IMR-90 (cell line): ENCODE results near the gene RGS16. TPM values are rescaled to one million over a fixed set of nuclear protein-coding genes. Genes with fewer than 3 reads are reported as not detected.

ENCODE experiments used
- ATAC-seq: fragments of 200-7000 bp; cut with Tn5 transposase; 2 replicates; pipeline ENCODE4 v1.9.1; 2020; ENCODE audit warnings: low read depth, mild to moderate bottlenecking, moderate library complexity
- BruUV-seq: library from RNA; stranded (reverse); fragments of 400-500 nt; replicated peaks from 2 replicates; lab custom pipeline; 2021; lab: Mats Ljungman, UMichigan
- CTCF ChIA-PET: fragments of 300-600 bp; formaldehyde crosslinking; extraction: SDS; loops from one replicate; lab custom pipeline; 2021; ENCODE audit warnings: antibody characterized with exemption; lab: Yijun Ruan, JAX
- POLR2A ChIA-PET: fragments of 300-600 bp; sonication (Branson Sonifier 250); formaldehyde crosslinking; loops from one replicate; lab custom pipeline; 2022; ENCODE audit warnings: antibody characterized with exemption; ENCODE audit not compliant: unreplicated experiment; lab: Charles Lee
- DNase-seq: peaks from one replicate; pipeline ENCODE4 v3.0.0; 2013
- H2AFZ ChIP-seq: replicated peaks from 2 replicates; pipeline ENCODE3; 2013; ENCODE audit warnings: low read length, mild to moderate bottlenecking; ENCODE audit not compliant: poor library complexity
- H2AK5ac ChIP-seq: 2 replicates; pipeline ENCODE4 v1.6.1; 2013; ENCODE audit warnings: low read depth, low read length, inconsistent platforms
- H2AK9ac ChIP-seq: replicated peaks from 2 replicates; pipeline ENCODE3; 2013; ENCODE audit warnings: mild to moderate bottlenecking, low read depth, low read length, moderate library complexity; ENCODE audit not compliant: poor library complexity
- H2BK120ac ChIP-seq: 2 replicates; pipeline ENCODE4 v1.6.1; 2013; ENCODE audit warnings: low read depth, low read length, inconsistent platforms
- H2BK15ac ChIP-seq: 3 replicates; pipeline ENCODE4 v1.6.1; 2013; ENCODE audit warnings: low read depth, low read length, inconsistent platforms
- H2BK20ac ChIP-seq: 2 replicates; pipeline ENCODE4 v1.6.1; 2013; ENCODE audit warnings: low read depth, mild to moderate bottlenecking, inconsistent platforms, low read length, moderate library complexity
- H2BK5ac ChIP-seq: 2 replicates; pipeline ENCODE4 v1.6.1; 2013; ENCODE audit warnings: mild to moderate bottlenecking, low read depth, low read length, inconsistent platforms; ENCODE audit not compliant: poor library complexity, severe bottlenecking
- H3K14ac ChIP-seq: replicated peaks from 2 replicates; pipeline ENCODE4 v1.6.1; 2013; ENCODE audit warnings: low read depth, low read length, inconsistent platforms
- H3K18ac ChIP-seq: 2 replicates; pipeline ENCODE4 v1.6.1; 2013; ENCODE audit warnings: low read depth, low read length, control low read depth
- H3K23ac ChIP-seq: 2 replicates; pipeline ENCODE4 v1.6.1; 2013; ENCODE audit warnings: low read depth, low read length, inconsistent platforms
- H3K27ac ChIP-seq: 2 replicates; pipeline ENCODE4 v1.5.1; 2013; ENCODE audit warnings: mild to moderate bottlenecking, control low read depth, low read length; ENCODE audit not compliant: insufficient read depth
- H3K27me3 ChIP-seq: 2 replicates; pipeline ENCODE4 v1.6.1; 2013; ENCODE audit warnings: low read length; ENCODE audit not compliant: control insufficient read depth, insufficient read depth
- H3K36me3 ChIP-seq: 2 replicates; pipeline ENCODE4 v1.6.1; 2013; ENCODE audit warnings: low read length, mixed read lengths; ENCODE audit not compliant: control insufficient read depth, insufficient read depth
- H3K4ac ChIP-seq: 2 replicates; pipeline ENCODE4 v1.6.1; 2013; ENCODE audit warnings: low read depth, low read length, inconsistent platforms
- H3K4me1 ChIP-seq: 2 replicates; pipeline ENCODE4 v1.6.1; 2013; ENCODE audit warnings: low read length, mixed read lengths; ENCODE audit not compliant: control insufficient read depth, insufficient read depth
- H3K4me2 ChIP-seq: 2 replicates; pipeline ENCODE4 v1.6.1; 2013; ENCODE audit warnings: low read depth, mild to moderate bottlenecking, control low read depth, low read length, moderate library complexity
- H3K4me3 ChIP-seq: 2 replicates; pipeline ENCODE4 v1.5.1; 2013; ENCODE audit warnings: low read depth, mild to moderate bottlenecking, control low read depth, low read length, moderate library complexity; ENCODE audit not compliant: insufficient read depth
- H3K56ac ChIP-seq: 2 replicates; pipeline ENCODE4 v1.6.1; 2013; ENCODE audit warnings: low read length, inconsistent platforms; ENCODE audit not compliant: insufficient read depth; ENCODE audit errors: extremely low read depth
- H3K79me1 ChIP-seq, 2 experiments: 2 replicates each; pipeline ENCODE4 v1.6.1; 2013; ENCODE audit warnings: low read length in 2 of 2, inconsistent platforms in 1 of 2, low read depth in 1 of 2
- H3K9ac ChIP-seq: 2 replicates; pipeline ENCODE4 v1.6.1; 2013; ENCODE audit warnings: low read depth, low read length, control low read depth
- H3K9me1 ChIP-seq: 2 replicates; pipeline ENCODE4 v1.6.1; 2013; ENCODE audit warnings: low read length, inconsistent platforms; ENCODE audit not compliant: insufficient read depth
- H3K9me3 ChIP-seq: 2 replicates; pipeline ENCODE4 v1.6.1; 2013; ENCODE audit warnings: low read length; ENCODE audit not compliant: control insufficient read depth, insufficient read depth
- H4K20me1 ChIP-seq: 2 replicates; pipeline ENCODE4 v1.6.1; 2013; ENCODE audit warnings: low read length, inconsistent platforms; ENCODE audit not compliant: insufficient read depth
- H4K5ac ChIP-seq: 2 replicates; pipeline ENCODE4 v1.6.1; 2013; ENCODE audit warnings: mild to moderate bottlenecking, low read depth, low read length, control low read depth
- H4K8ac ChIP-seq, 2 experiments: 2 replicates each; pipeline ENCODE4 v1.6.1; 2013; ENCODE audit warnings: low read depth in 2 of 2, low read length in 2 of 2, control low read depth in 1 of 2, inconsistent platforms in 1 of 2
- H4K91ac ChIP-seq: 2 replicates; pipeline ENCODE4 v1.6.1; 2013; ENCODE audit warnings: low read depth, low read length, inconsistent platforms; ENCODE audit not compliant: insufficient read depth
- BHLHE40 ChIP-seq: fragments of 150-350 bp; IDR thresholded peaks from 2 replicates; pipeline ENCODE4 v1.6.1; 2016; ENCODE audit warnings: mild to moderate bottlenecking, low read depth, low read length
- CEBPB ChIP-seq: IDR thresholded peaks from 2 replicates; pipeline ENCODE4 v1.6.1; 2012; ENCODE audit warnings: low read depth, low read length, improper control_type of control experiment
- CHD1 ChIP-seq: IDR thresholded peaks from 2 replicates; pipeline ENCODE4 v1.6.1; 2012; ENCODE audit warnings: low read depth, low read length, improper control_type of control experiment
- FOS ChIP-seq: fragments of 150-350 bp; IDR thresholded peaks from 2 replicates; pipeline ENCODE4 v1.6.1; 2016; ENCODE audit warnings: low read depth, low read length
- MAFK ChIP-seq: IDR thresholded peaks from 2 replicates; pipeline ENCODE4 v1.6.1; 2012; ENCODE audit warnings: low read depth, low read length, improper control_type of control experiment
- MAZ ChIP-seq: IDR thresholded peaks from 2 replicates; pipeline ENCODE4 v1.6.1; 2012; ENCODE audit warnings: low read depth, mild to moderate bottlenecking, low read length, improper control_type of control experiment, moderate library complexity, borderline replicate concordance
- POLR2A ChIP-seq: IDR thresholded peaks from 2 replicates; pipeline ENCODE4 v1.6.1; 2012; ENCODE audit warnings: mild to moderate bottlenecking, low read depth, low read length
- RFX5 ChIP-seq: IDR thresholded peaks from 2 replicates; pipeline ENCODE4 v1.8.0; 2012; ENCODE audit warnings: low read depth, mild to moderate bottlenecking, low read length, moderate library complexity
- SMC3 ChIP-seq: fragments of 150-350 bp; IDR thresholded peaks from 2 replicates; pipeline ENCODE4 v1.6.1; 2016; ENCODE audit warnings: low read depth, mild to moderate bottlenecking, antibody characterized with exemption, low read length, moderate library complexity
- USF2 ChIP-seq: fragments of 150-350 bp; IDR thresholded peaks from 2 replicates; pipeline ENCODE4 v1.6.1; 2017; ENCODE audit warnings: mild to moderate bottlenecking, antibody characterized with exemption, low read length, low read depth
- WGBS, 2 experiments: methylation state at CpG; one replicate each; pipeline versions ENCODE4 v1.1.5 to v1.1.7; 2013; ENCODE audit warnings: missing lambda C conversion rate in 2 of 2; ENCODE audit not compliant: insufficient read length in 1 of 2; ENCODE audit errors: extremely low coverage in 2 of 2; 5-methylcytosine and 5-hydroxymethylcytosine counted together
- dilution Hi-C: fragments of 300-500 bp; cut with HindIII; formaldehyde crosslinking; loops from one replicate; pipeline ENCODE4 v1.14.3; 2018; ENCODE audit warnings: low sequenced_read_pairs; ENCODE audit not compliant: unreplicated experiment
- in situ Hi-C: fragments of 300-500 bp; cut with MboI; formaldehyde crosslinking; loops from 3 replicates; pipeline ENCODE4 v1.14.3; 2019; ENCODE audit warnings: low sequenced_read_pairs, inconsistent platforms, mixed read lengths
- intact Hi-C: fragments of 100-400 bp; cut with micrococcal nuclease; formaldehyde crosslinking; loops from 2 replicates; pipeline ENCODE4 v1.10.0; 2022
- polyA plus RNA-seq, 3 experiments: library from polyadenylated mRNA; depleted of rRNA; stranded (reverse); fragments of >200 nt; gene quantifications; 2 replicates each; pipeline ENCODE4 v1.2.3, GENCODE V29; 2012; ENCODE audit warnings: low replicate concordance in 1 of 3
- total RNA-seq: library from RNA; depleted of rRNA; stranded (reverse); fragments of >200 nt; gene quantifications from 2 replicates; pipeline ENCODE4 v1.2.3, GENCODE V29; 2012

RGS16 gene
- total and polyA plus RNA-seq, 2 of the 4 experiments (the other 2 are of a cell fraction), result 0.15 to 0.18 TPM

GRCh38 chr1:182564406-182565004, 39.7 kb downstream of the RGS16 start:
- in situ Hi-C loops, result no loop called here
- CTCF ChIA-PET, result no interaction called here

More at GRCh38 chr1:182564406-182565004, 39.7 kb downstream of the RGS16 start:
- H3K14ac ChIP-seq, result no peak overlapping the region
- no peak overlapping the region for H2BK5ac ChIP-seq
- H3K56ac ChIP-seq, result no peak overlapping the region
- H4K5ac ChIP-seq, result no peak overlapping the region
- no peak overlapping the region for H2AK5ac ChIP-seq
- peaks cover 3% of the 10 kb centered on the region; the same call in 1 of the 2 replicates for H3K27me3 ChIP-seq
- no peak overlapping the region for H2BK120ac ChIP-seq
- POLR2A ChIA-PET, result no interaction called here
- TF ChIP-seq BHLHE40 (no peak), CHD1 (no peak), CEBPB (no peak), RFX5 (no peak), FOS (no peak), SMC3 (no peak), USF2 (no peak), POLR2A (no peak), MAZ (no peak), MAFK (no peak)
- dilution Hi-C loops (no loop called here), intact Hi-C loops (no loop called here)
- H3K79me1 ChIP-seq, result no peaks in the 10 kb centered on the region
- H4K8ac ChIP-seq, result no peak overlapping the region
- no peak overlapping the region for H2BK15ac ChIP-seq
- no peak overlapping the region for H2AFZ ChIP-seq
- no peaks in the 10 kb centered on the region for H3K4me1 ChIP-seq
- no peak overlapping the region for H3K23ac ChIP-seq
- H3K18ac ChIP-seq, result no peak overlapping the region
- no peak overlapping the region for H2BK20ac ChIP-seq
- H3K36me3 ChIP-seq, result no peaks in the 10 kb centered on the region
- whole genome bisulfite sequencing, 2 experiments, result no CpG with 5 or more reads among the region's 2 CpGs
- H3K4me2 ChIP-seq, result no peak overlapping the region
- H3K9me3 ChIP-seq, result no peaks in the 10 kb centered on the region
- H4K20me1 ChIP-seq, result no peaks in the 10 kb centered on the region
- DNase-seq (no peak), ATAC-seq (no peak)
- no peaks in the 10 kb centered on the region for H3K9me1 ChIP-seq
- no peak overlapping the region for H3K9ac ChIP-seq
- H3K4me3 ChIP-seq, result no peak overlapping the region
- no TSS peak for BruUV-seq
- no peak overlapping the region for H3K27ac ChIP-seq
- no peak overlapping the region for H2AK9ac ChIP-seq
- H3K4ac ChIP-seq, result no peak overlapping the region
- no peak overlapping the region for H4K91ac ChIP-seq
